Measurements from ENCODE around the gene MAGEF1. TPM values are rescaled to one million over a fixed set of nuclear protein-coding genes. Genes with fewer than 3 reads are reported as not detected.
A peak's percentile ranks its signal among the peaks of the same experiment; 100 is the strongest.

MAGEF1 gene
- total and polyA plus RNA-seq, 2 of the 8 experiments (the other 6 are each of a cell fraction or from before 2014, with no cell fraction given), result 26.5 to 56.7 TPM

DNA sequence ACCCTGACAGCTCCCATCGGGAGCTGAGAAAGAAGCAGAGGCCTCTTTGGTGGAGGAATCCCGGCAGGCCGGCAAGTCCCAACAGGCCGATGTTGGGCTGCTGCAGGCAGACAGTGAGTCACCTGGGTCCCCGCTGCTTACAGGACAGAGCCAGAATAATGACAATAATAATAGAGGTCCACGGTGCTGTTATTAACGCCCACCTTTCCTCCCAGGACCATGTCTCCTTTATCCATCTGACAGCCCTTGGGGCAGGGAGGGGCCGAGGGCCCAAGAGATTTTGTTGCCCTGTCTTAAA lies 29.3 kb upstream of the MAGEF1 start:
- H3K4me1 ChIP-seq (replicated peaks in 1 of 4; ENCODE audit: control insufficient read depth in 3 of 4, insufficient read depth in 4 of 4, low read length in 3 of 4), result peaks cover 0 to 4% (median 1%) of the 10 kb centered on the region in 4 experiments; a peak in 2 of 7 replicates
- H3K14ac ChIP-seq (ENCODE audit: insufficient read length), result no peak overlapping the region
- H4K91ac ChIP-seq (replicated peaks; ENCODE audit: insufficient read length, low read length), result no peak overlapping the region
- no peak overlapping the region for H2BK12ac ChIP-seq (ENCODE audit: low read depth, low read length)
- no peaks in the 10 kb centered on the region for H3K79me2 ChIP-seq (ENCODE audit: control insufficient read depth in 1 of 2, insufficient read depth in 2 of 2, low read length in 2 of 2)
- H3K27ac ChIP-seq (ENCODE audit: low read depth, low read length), result no peak overlapping the region
- H2BK20ac ChIP-seq (ENCODE audit: low read length), result no peak overlapping the region
- H3K36me3 ChIP-seq (ENCODE audit: control insufficient read depth in 2 of 4, insufficient read depth in 4 of 4, low read length in 3 of 4), result no peaks in the 10 kb centered on the region
- H3K18ac ChIP-seq (ENCODE audit: extremely low read depth, low read length), result no peak overlapping the region
- H4K8ac ChIP-seq (ENCODE audit: extremely low read depth, insufficient read depth, low read length), result no peak overlapping the region
- H3K9ac ChIP-seq (replicated peaks in 1 of 4; ENCODE audit: extremely low read depth in 1 of 4, low read depth in 3 of 4, low read length in 3 of 4), result no peak overlapping the region
- WGBS, 2 experiments (ENCODE audit: extremely low coverage in 1 of 2, insufficient coverage in 1 of 2, insufficient read length in 1 of 2, insufficient replicate concordance in 2 of 2, low coverage in 1 of 2, low lambda C conversion rate in 2 of 2, missing lambda C conversion rate in 1 of 2), result 93% methylated on average over 8 of the region's 8 CpGs; no CpG with 5 or more reads in 1 of the 2 experiments
- ChIA-PET POLR2A (ENCODE audit: partially characterized antibody) (interaction anchor here (1.4 to 1.9 kb wide), 2 partner anchors 10 to 30 kb away, joined by 4 to 6 read pairs; partner anchors contain the start of gene MAGEF1), CTCF (ENCODE audit: partially characterized antibody) (interaction anchor here (0.7 to 7.6 kb wide), 15 partner anchors 10 to 198 kb away, joined by 3 to 100 read pairs (median 4); no protein-coding TSS in a partner anchor)
- DNase-seq (ENCODE audit: low read depth in 1 of 2, low spot score in 2 of 2), result no peak
- H2BK15ac ChIP-seq (ENCODE audit: low read length), result no peak overlapping the region
- H3K79me1 ChIP-seq (ENCODE audit: low read depth, low read length), result no peaks in the 10 kb centered on the region
- H3K27me3 ChIP-seq (replicated peaks in 1 of 4; ENCODE audit: control insufficient read depth in 3 of 4, extremely low read depth in 1 of 4, insufficient read depth in 3 of 4, low read length in 3 of 4), result no peaks in the 10 kb centered on the region
- H2BK120ac ChIP-seq (replicated peaks; ENCODE audit: low read depth, low read length), result no peak overlapping the region
- no peak overlapping the region for H2AFZ ChIP-seq (ENCODE audit: low read length)
- no peaks in the 10 kb centered on the region for H4K20me1 ChIP-seq (replicated peaks in 1 of 2; ENCODE audit: control insufficient read depth in 1 of 2, insufficient read depth in 2 of 2, low read length in 2 of 2)
- no peak overlapping the region for H3K23ac ChIP-seq (ENCODE audit: insufficient read length)
- H2AK5ac ChIP-seq (ENCODE audit: low read depth, low read length), result no peak overlapping the region
- no peak overlapping the region for H3K4me3 ChIP-seq (ENCODE audit: extremely low read depth in 1 of 4, insufficient read depth in 2 of 4, low read depth in 3 of 4, low read length in 4 of 4)
- H3K4me2 ChIP-seq (ENCODE audit: insufficient read depth in 1 of 2, low read depth in 2 of 2, low read length in 2 of 2), result no peak overlapping the region
- no peak overlapping the region for H3K56ac ChIP-seq (replicated peaks; ENCODE audit: insufficient read length, low read depth, low read length)
- no peaks in the 10 kb centered on the region for H3K9me3 ChIP-seq (ENCODE audit: insufficient read depth in 2 of 2, low read depth in 1 of 2, low read length in 1 of 2)
- no peak overlapping the region for H4K5ac ChIP-seq (ENCODE audit: insufficient read length, low read depth, low read length)
- no peak for FAIRE-seq
- no peak overlapping the region for H3K4ac ChIP-seq (replicated peaks; ENCODE audit: insufficient read length, low read depth, low read length)
- no peaks in the 10 kb centered on the region for H3K23me2 ChIP-seq (ENCODE audit: low read depth, low read length)
- 0 out of 2 replicates have a peak overlapping the region, but pooled peaks have one; percentile 35 for H2BK5ac ChIP-seq (ENCODE audit: low read depth, low read length)
- no peak for TF ChIP-seq SP4 (IDR thresholded peaks at IDR 0.05; ENCODE audit: low read length)
- TF ChIP-seq BRCA1 (IDR thresholded peaks at IDR 0.05; ENCODE audit: low read depth, low read length), result no peak
- no peak for TF ChIP-seq TEAD4 (IDR thresholded peaks at IDR 0.05; ENCODE audit: low read depth, low read length)
- TF ChIP-seq EZH2 (IDR thresholded peaks at IDR 0.05; ENCODE audit: low read depth, low read length, severe bottlenecking), result no peak
- no peak for TF ChIP-seq BCL11A (IDR thresholded peaks at IDR 0.05; ENCODE audit: low read depth in 2 of 2, low read length in 2 of 2)
- no peak for TF ChIP-seq CTBP2 (IDR thresholded peaks at IDR 0.05; ENCODE audit: borderline replicate concordance, insufficient read depth, insufficient read length, low read length)
- TF ChIP-seq, protein P1, sequence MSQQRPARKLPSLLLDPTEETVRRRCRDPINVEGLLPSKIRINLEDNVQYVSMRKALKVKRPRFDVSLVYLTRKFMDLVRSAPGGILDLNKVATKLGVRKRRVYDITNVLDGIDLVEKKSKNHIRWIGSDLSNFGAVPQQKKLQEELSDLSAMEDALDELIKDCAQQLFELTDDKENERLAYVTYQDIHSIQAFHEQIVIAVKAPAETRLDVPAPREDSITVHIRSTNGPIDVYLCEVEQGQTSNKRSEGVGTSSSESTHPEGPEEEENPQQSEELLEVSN (IDR thresholded peaks at IDR 0.05), result no peak
- TF ChIP-seq POU5F1 (IDR thresholded peaks at IDR 0.05; ENCODE audit: low read depth, low read length), result no peak
- TF ChIP-seq RNF2 (IDR thresholded peaks at IDR 0.05; ENCODE audit: borderline replicate concordance, low read depth, low read length, missing control alignments, poor library complexity, severe bottlenecking), result no peak
- no peak for TF ChIP-seq SRF (IDR thresholded peaks at IDR 0.05; ENCODE audit: low read depth, low read length)
- TF ChIP-seq CBX5 (IDR thresholded peaks at IDR 0.05; ENCODE audit: low read depth, low read length), result no peak
- no peak for TF ChIP-seq HDAC6 (IDR thresholded peaks at IDR 0.05; ENCODE audit: low read depth, low read length)
- TF ChIP-seq, protein P2, sequence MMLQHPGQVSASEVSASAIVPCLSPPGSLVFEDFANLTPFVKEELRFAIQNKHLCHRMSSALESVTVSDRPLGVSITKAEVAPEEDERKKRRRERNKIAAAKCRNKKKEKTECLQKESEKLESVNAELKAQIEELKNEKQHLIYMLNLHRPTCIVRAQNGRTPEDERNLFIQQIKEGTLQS (IDR thresholded peaks at IDR 0.05; ENCODE audit: insufficient read depth, low read depth, low read length), result no peak
